Type B pancreatic cell (in vitro differentiated cells): Measurements from ENCODE around the gene ZMYM4. TPM values are rescaled to one million over a fixed set of nuclear protein-coding genes. Genes with fewer than 3 reads are reported as not detected.
"Not testable (repeated sequence)": the region's sequence is repeated elsewhere in the genome, so short reads cannot be mapped to it uniquely, and the experiment has no call there.

Experiments
- DNase-seq: peaks from one replicate; pipeline ENCODE4 v3.0.0; 2021; ENCODE audit warnings: mixed read lengths; ENCODE audit not compliant: unreplicated experiment; ENCODE audit errors: extremely low spot score
- H3K27ac Mint-ChIP-seq: 2 replicates; pipeline ENCODE4 v1.8.0; 2021; ENCODE audit warnings: mild to moderate bottlenecking, mixed read lengths
- H3K27me3 Mint-ChIP-seq: 2 replicates; pipeline ENCODE4 v1.8.0; 2021; ENCODE audit warnings: mixed read lengths
- H3K36me3 Mint-ChIP-seq: 2 replicates; pipeline ENCODE4 v1.8.0; 2021; ENCODE audit warnings: mixed read lengths
- H3K4me1 Mint-ChIP-seq: one replicate; pipeline ENCODE4 v1.8.0; 2021; ENCODE audit warnings: mixed read lengths; ENCODE audit not compliant: unreplicated experiment
- H3K4me3 Mint-ChIP-seq: 2 replicates; pipeline ENCODE4 v1.8.0; 2021; ENCODE audit warnings: mild to moderate bottlenecking, mixed read lengths
- H3K9me3 Mint-ChIP-seq: 2 replicates; pipeline ENCODE4 v1.8.0; 2021; ENCODE audit warnings: mixed read lengths
- CTCF ChIP-seq: fragments of 200-600 bp; sonication (generic); conservative IDR thresholded peaks from 2 replicates; pipeline ENCODE4 v1.5.0; 2021; ENCODE audit warnings: antibody characterized with exemption, mild to moderate bottlenecking
- total RNA-seq: library from RNA; stranded (reverse); gene quantifications from 2 replicates; pipeline ENCODE4 v1.2.1, GENCODE V29; 2021; ENCODE audit warnings: low replicate concordance

The ZMYM4 gene
- total RNA-seq, 1 donor from 2014 or later, result 85.4 TPM

- H3K27ac Mint-ChIP-seq, result no peak overlapping the region
- DNase-seq, result no peak
- TF ChIP-seq CTCF, result no peak
Measured at GRCh38 chr1:35229587-35230360, 38.7 kb upstream of the ZMYM4 start.

GRCh38 chr1:35231287-35231686, 37.2 kb upstream of the ZMYM4 start:
- H3K4me1 Mint-ChIP-seq, result no peaks in the 10 kb centered on the region
- H3K27ac Mint-ChIP-seq, result no peak overlapping the region
- DNase-seq, result no peak
- H3K4me3 Mint-ChIP-seq, result no peak overlapping the region
- H3K27me3 Mint-ChIP-seq, result no peaks in the 10 kb centered on the region
- no peak for TF ChIP-seq CTCF
- H3K36me3 Mint-ChIP-seq, result no peaks in the 10 kb centered on the region
- no peaks in the 10 kb centered on the region for H3K9me3 Mint-ChIP-seq

More at GRCh38 chr1:35229587-35230360, 38.7 kb upstream of the ZMYM4 start:
- Mint-ChIP-seq H3K36me3 (no peaks in the 10 kb centered on the region), H3K4me1 (no peaks in the 10 kb centered on the region), H3K9me3 (no peaks in the 10 kb centered on the region), H3K27me3 (no peaks in the 10 kb centered on the region), H3K4me3 (no peak overlapping the region)

- H3K4me1 Mint-ChIP-seq, H3K36me3 Mint-ChIP-seq, H3K27me3 Mint-ChIP-seq, H3K4me3 Mint-ChIP-seq, H3K9me3 Mint-ChIP-seq, DNase-seq, H3K27ac Mint-ChIP-seq: not testable (repeated sequence)
Measured at GRCh38 chr1:35236772-35237171, 31.7 kb upstream of the ZMYM4 start.

GRCh38 chr1:35243691-35244090, 24.8 kb upstream of the ZMYM4 start:
- Mint-ChIP-seq H3K4me3 (no peak overlapping the region), H3K4me1 (no peaks in the 10 kb centered on the region), H3K36me3 (no peaks in the 10 kb centered on the region), H3K9me3 (no peaks in the 10 kb centered on the region), H3K27me3 (no peaks in the 10 kb centered on the region), H3K27ac (no peak overlapping the region)
- TF ChIP-seq CTCF, result no peak
- no peak for DNase-seq

GRCh38 chr1:35247256-35247655, 21.3 kb upstream of the ZMYM4 start:
- no peaks in the 10 kb centered on the region for H3K9me3 Mint-ChIP-seq
- H3K27ac Mint-ChIP-seq, result no peak overlapping the region
- no peaks in the 10 kb centered on the region for H3K36me3 Mint-ChIP-seq
- H3K4me3 Mint-ChIP-seq, result no peak overlapping the region
- TF ChIP-seq CTCF, result no peak
- H3K27me3 Mint-ChIP-seq, result peaks cover 2% of the 10 kb centered on the region
- no peak for DNase-seq
- no peaks in the 10 kb centered on the region for H3K4me1 Mint-ChIP-seq

GRCh38 chr1:35253941-35254340, 14.6 kb upstream of the ZMYM4 start:
- DNase-seq, result no peak
- Mint-ChIP-seq H3K4me3 (no peak overlapping the region), H3K9me3 (no peaks in the 10 kb centered on the region), H3K27me3 (peaks cover 2% of the 10 kb centered on the region), H3K27ac (no peak overlapping the region), H3K4me1 (no peaks in the 10 kb centered on the region), H3K36me3 (no peaks in the 10 kb centered on the region)
- no peak for TF ChIP-seq CTCF
